SK-N-SH (cell line): Measurements from ENCODE around the gene IL36G. TPM values are rescaled to one million over a fixed set of nuclear protein-coding genes. Genes with fewer than 3 reads are reported as not detected.

ENCODE experiments used
- CTCF ChIA-PET: fragments of 300-600, 350-600 bp; formaldehyde crosslinking; extraction: SDS; loops from one replicate; lab custom pipeline; 2021; lab: Yijun Ruan, JAX
- POLR2A ChIA-PET: fragments of 350-600 bp; sonication (Branson Sonifier 250); formaldehyde crosslinking; extraction: SDS; loops from one replicate; lab custom pipeline; 2020; ENCODE audit warnings: antibody characterized with exemption, inconsistent platforms; lab: Yijun Ruan, JAX
- DNase-seq: peaks from one replicate; pipeline ENCODE4 v3.0.0; 2012
- H2AFZ ChIP-seq: fragments of 200-600 bp; sonication (generic); 2 replicates; pipeline ENCODE4 v1.8.1; 2016; ENCODE audit warnings: antibody characterized with exemption, mild to moderate bottlenecking, low read depth
- H3F3A ChIP-seq: fragments of 200-600 bp; sonication (generic); replicated peaks from 2 replicates; pipeline ENCODE3; 2016; ENCODE audit warnings: antibody characterized with exemption, mild to moderate bottlenecking; ENCODE audit not compliant: insufficient read depth
- H3K27ac ChIP-seq, 2 experiments: fragments of 200-500 bp in 1 of 2; fragments of 200-600 bp in 1 of 2; sonication (Bioruptor generic) in 1 of 2; sonication (generic), shearing (Covaris generic) in 1 of 2; 2 replicates each; pipeline versions ENCODE4 v1.5.1 to v1.6.1; 2014 to 2016; ENCODE audit warnings: low read depth in 2 of 2, inconsistent platforms in 1 of 2, low read length in 1 of 2, mild to moderate bottlenecking in 1 of 2, mixed read lengths in 1 of 2
- H3K27me3 ChIP-seq: fragments of 200-600 bp; sonication (generic), shearing (Covaris generic); 2 replicates; pipeline ENCODE4 v1.6.1; 2016; ENCODE audit warnings: mixed run types; ENCODE audit not compliant: insufficient read depth
- H3K36me3 ChIP-seq, 2 experiments: fragments of 200-500 bp in 1 of 2; fragments of 200-600 bp in 1 of 2; sonication (Bioruptor generic) in 1 of 2; sonication (generic) in 1 of 2; replicated peaks in 1 of 2; 2 replicates each; pipeline versions ENCODE3 to v1.5.1; 2014 to 2016; ENCODE audit warnings: low read length in 1 of 2, mild to moderate bottlenecking in 1 of 2; ENCODE audit not compliant: insufficient read depth in 2 of 2, control insufficient read depth in 1 of 2
- H3K4me1 ChIP-seq, 2 experiments: fragments of 200-500 bp in 1 of 2; fragments of 200-600 bp in 1 of 2; sonication (Bioruptor generic) in 1 of 2; sonication (generic), shearing (Covaris generic) in 1 of 2; 2 replicates each; pipeline versions ENCODE4 v1.5.1 to v1.6.1; 2014 to 2016; ENCODE audit warnings: low read depth in 1 of 2, low read length in 1 of 2, mixed run types in 1 of 2; ENCODE audit not compliant: insufficient read depth in 2 of 2, control insufficient read depth in 1 of 2
- H3K4me2 ChIP-seq: fragments of 200-600 bp; sonication (generic), shearing (Covaris generic); 2 replicates; pipeline ENCODE4 v1.6.1; 2017; ENCODE audit warnings: mixed run types
- H3K4me3 ChIP-seq, 2 experiments: fragments of 200-500 bp in 1 of 2; fragments of 200-600 bp in 1 of 2; sonication (Bioruptor generic) in 1 of 2; sonication (generic), shearing (Covaris generic) in 1 of 2; 2 replicates each; pipeline versions ENCODE4 v1.5.1 to v1.8.1; 2014 to 2016; ENCODE audit warnings: low read depth in 2 of 2, inconsistent platforms in 1 of 2, low read length in 1 of 2, mild to moderate bottlenecking in 1 of 2, mixed read lengths in 1 of 2, moderate library complexity in 1 of 2
- H3K79me2 ChIP-seq: fragments of 200-600 bp; sonication (generic); 2 replicates; pipeline ENCODE4 v1.8.1; 2017; ENCODE audit warnings: mild to moderate bottlenecking; ENCODE audit not compliant: insufficient read depth
- H3K9ac ChIP-seq: fragments of 200-600 bp; sonication (generic); 2 replicates; pipeline ENCODE4 v1.6.1; 2017; ENCODE audit warnings: mixed run types
- H3K9me2 ChIP-seq: fragments of 200-600 bp; sonication (generic); 2 replicates; pipeline ENCODE4 v1.6.1; 2017; ENCODE audit warnings: mixed run types
- H3K9me3 ChIP-seq: fragments of 200-600 bp; sonication (generic); 2 replicates; pipeline ENCODE4 v1.6.1; 2017; ENCODE audit warnings: mixed run types, mild to moderate bottlenecking, moderate library complexity
- H4K20me1 ChIP-seq: fragments of 200-600 bp; sonication (generic); 2 replicates; pipeline ENCODE4 v1.6.1; 2017; ENCODE audit warnings: mild to moderate bottlenecking, mixed run types; ENCODE audit not compliant: insufficient read depth
- CTCF ChIP-seq: fragments of 200-600 bp; sonication (generic); IDR thresholded peaks from 2 replicates; pipeline ENCODE4 v1.6.1; 2017; ENCODE audit warnings: antibody characterized with exemption, mild to moderate bottlenecking, moderate library complexity
- ELF1 ChIP-seq: IDR thresholded peaks from 2 replicates; pipeline ENCODE4 v1.4.0; 2012
- EZH2phosphoT487 ChIP-seq: fragments of 200-600 bp; sonication (generic); IDR thresholded peaks from 2 replicates; pipeline ENCODE4 v1.6.1; 2017; ENCODE audit warnings: low read depth, mixed run types, mild to moderate bottlenecking, antibody characterized with exemption, moderate library complexity, borderline replicate concordance
- FOSL2 ChIP-seq: IDR thresholded peaks from 2 replicates; pipeline ENCODE4 v1.4.0; 2012; ENCODE audit warnings: low read depth, mild to moderate bottlenecking, moderate library complexity, borderline replicate concordance
- GATA2 ChIP-seq: sonication (generic); formaldehyde crosslinking; IDR thresholded peaks from 2 replicates; pipeline ENCODE4 v1.5.0; 2020; ENCODE audit warnings: mild to moderate bottlenecking, missing genetic modification reagents
- IRF3 ChIP-seq: fragments of 150-350 bp; IDR thresholded peaks from 2 replicates; pipeline ENCODE4 v1.6.1; 2016; ENCODE audit warnings: mild to moderate bottlenecking, low read depth, low read length
- JUND ChIP-seq: IDR thresholded peaks from 2 replicates; pipeline ENCODE4 v1.4.0; 2012
- MAX ChIP-seq: IDR thresholded peaks from 2 replicates; pipeline ENCODE4 v1.4.0; 2012; ENCODE audit warnings: low read depth
- MEF2A ChIP-seq: IDR thresholded peaks from 2 replicates; pipeline ENCODE4 v1.4.0; 2012; ENCODE audit warnings: low read depth, borderline replicate concordance
- NFIC ChIP-seq: IDR thresholded peaks from 2 replicates; pipeline ENCODE4 v1.4.0; 2012; ENCODE audit warnings: borderline replicate concordance
- PBX3 ChIP-seq: IDR thresholded peaks from 2 replicates; pipeline ENCODE4; 2012
- POLR2AphosphoS5 ChIP-seq: IDR thresholded peaks from 2 replicates; pipeline ENCODE4 v1.6.1; 2012; ENCODE audit warnings: low read depth, low read length
- RCOR1 ChIP-seq: fragments of 150-350 bp; IDR thresholded peaks from 2 replicates; pipeline ENCODE4 v1.6.1; 2017; ENCODE audit warnings: antibody characterized with exemption, low read length
- RFX5 ChIP-seq: IDR thresholded peaks from 2 replicates; pipeline ENCODE4 v1.6.1; 2012; ENCODE audit warnings: mild to moderate bottlenecking, improper control_type of control experiment, low read length
- RXRA ChIP-seq: IDR thresholded peaks from 2 replicates; pipeline ENCODE4 v1.4.0; 2012; ENCODE audit warnings: low read depth, mild to moderate bottlenecking, borderline replicate concordance
- SMC3 ChIP-seq: IDR thresholded peaks from 2 replicates; pipeline ENCODE4 v1.6.1; 2012; ENCODE audit warnings: low read depth, low read length, improper control_type of control experiment
- TAF1 ChIP-seq: IDR thresholded peaks from 2 replicates; pipeline ENCODE4 v1.6.1; 2012; ENCODE audit warnings: low read depth, mild to moderate bottlenecking, low read length, moderate library complexity, borderline replicate concordance
- TEAD4 ChIP-seq: IDR thresholded peaks from 2 replicates; pipeline ENCODE4 v1.4.0; 2012; ENCODE audit warnings: mild to moderate bottlenecking, borderline replicate concordance; ENCODE audit not compliant: insufficient read depth
- USF2 ChIP-seq: fragments of 150-350 bp; IDR thresholded peaks from 2 replicates; pipeline ENCODE4 v1.6.1; 2017; ENCODE audit warnings: antibody characterized with exemption, low read length, low read depth, borderline replicate concordance
- YY1 ChIP-seq: IDR thresholded peaks from 2 replicates; pipeline ENCODE4 v1.4.0; 2012; ENCODE audit warnings: low read depth, mild to moderate bottlenecking
- WGBS: methylation state at CpG from one replicate; pipeline ENCODE4 v1.1.6; 2017; ENCODE audit warnings: low lambda C conversion rate; 5-methylcytosine and 5-hydroxymethylcytosine counted together
- polyA plus RNA-seq, 3 experiments: library from polyadenylated mRNA; depleted of rRNA; stranded (reverse); fragments of >200 nt; gene quantifications; 2 replicates each; pipeline ENCODE4 v1.2.3, GENCODE V29; 2012

Gene IL36G
- polyA plus RNA-seq, 1 of the 3 experiments (the other 2 are of a cell fraction): not detected

GRCh38 chr2:113012436-113013335, 34.9 kb downstream of the IL36G start:
- no peaks in the 10 kb centered on the region for H3K9me3 ChIP-seq
- no peak for DNase-seq
- 2% methylated on average over 8 of the region's 8 CpGs for WGBS
- H4K20me1 ChIP-seq: no peaks in the 10 kb centered on the region
- H3K36me3 ChIP-seq: no peaks in the 10 kb centered on the region
- H2AFZ ChIP-seq: no peak overlapping the region
- POLR2A ChIA-PET: no interaction called here
- no peaks in the 10 kb centered on the region for H3K79me2 ChIP-seq
- H3K27me3 ChIP-seq: no peaks in the 10 kb centered on the region; the same call in 1 of the 2 replicates
- H3K9me2 ChIP-seq: no peaks in the 10 kb centered on the region
- no peaks in the 10 kb centered on the region for H3K4me1 ChIP-seq
- H3K4me3 ChIP-seq: no peak overlapping the region
- H3K4me2 ChIP-seq: no peak overlapping the region
- TF ChIP-seq FOSL2 (no peak), CTCF (no peak), MAX (no peak), JUND (no peak), RXRA (no peak), EZH2phosphoT487 (no peak), SMC3 (no peak), GATA2 (CRISPR knock-in tag) (no peak), IRF3 (no peak), POLR2AphosphoS5 (no peak), RFX5 (no peak), RCOR1 (no peak), PBX3 (no peak), ELF1 (no peak), TEAD4 (no peak), YY1 (no peak), TAF1 (no peak), USF2 (no peak), NFIC (no peak), MEF2A (no peak)
- H3K9ac ChIP-seq: no peak overlapping the region
- H3F3A ChIP-seq: no peaks in the 10 kb centered on the region
- CTCF ChIA-PET: no interaction called here
- no peak overlapping the region for H3K27ac ChIP-seq
